DND-41 (cell line): ENCODE results near the gene GSE1.

ENCODE experiments used
- ATAC-seq: fragments of 200-7000 bp; cut with Tn5 transposase; 3 replicates; pipeline ENCODE4 v1.9.1; 2021; ENCODE audit warnings: low read depth; ENCODE audit not compliant: insufficient read depth
- DNase-seq: peaks from one replicate; pipeline ENCODE4 v3.0.0-alpha.2; 2020
- H2AFZ ChIP-seq: 2 replicates; pipeline ENCODE4 v1.6.0; 2012; ENCODE audit warnings: low read depth, low read length
- H3K27ac ChIP-seq: 2 replicates; pipeline ENCODE4 v1.5.1; 2012; ENCODE audit warnings: low read length, inconsistent platforms
- H3K27me3 ChIP-seq: fragments of 200-600 bp; sonication (generic); 2 replicates; pipeline ENCODE4 v1.6.0; 2012; ENCODE audit warnings: low read length, mild to moderate bottlenecking, inconsistent platforms; ENCODE audit not compliant: insufficient read depth, poor library complexity
- H3K36me3 ChIP-seq: 2 replicates; pipeline ENCODE4 v1.5.1; 2012; ENCODE audit warnings: low read length, inconsistent platforms; ENCODE audit not compliant: insufficient read depth
- H3K4me1 ChIP-seq: 2 replicates; pipeline ENCODE4 v1.5.1; 2012; ENCODE audit warnings: mild to moderate bottlenecking, low read length; ENCODE audit not compliant: insufficient read depth
- H3K4me2 ChIP-seq: 2 replicates; pipeline ENCODE4 v1.6.0; 2012; ENCODE audit warnings: mild to moderate bottlenecking, moderate library complexity, low read length, inconsistent platforms; ENCODE audit not compliant: insufficient read depth
- H3K4me3 ChIP-seq, 2 experiments: fragments of 200-600 bp in 1 of 2; shearing (Covaris generic) in 1 of 2; 2 replicates each; pipeline ENCODE4 v1.5.1; 2012 to 2016; ENCODE audit warnings: inconsistent platforms in 2 of 2, low read length in 2 of 2, mild to moderate bottlenecking in 2 of 2, low read depth in 1 of 2, moderate library complexity in 1 of 2
- H3K79me2 ChIP-seq: 2 replicates; pipeline ENCODE4 v1.6.0; 2012; ENCODE audit warnings: low read length, inconsistent platforms; ENCODE audit not compliant: insufficient read depth
- H3K9ac ChIP-seq: 2 replicates; pipeline ENCODE4 v1.6.0; 2012; ENCODE audit warnings: low read depth, mild to moderate bottlenecking, inconsistent platforms, low read length, moderate library complexity
- H3K9me3 ChIP-seq: 2 replicates; pipeline ENCODE4 v1.5.1; 2012; ENCODE audit warnings: low read length, moderate library complexity, mild to moderate bottlenecking, inconsistent platforms; ENCODE audit not compliant: insufficient read depth, severe bottlenecking
- H4K20me1 ChIP-seq: 2 replicates; pipeline ENCODE4 v1.6.0; 2012; ENCODE audit warnings: low read length; ENCODE audit not compliant: insufficient read depth
- CTCF ChIP-seq: IDR thresholded peaks from 2 replicates; pipeline ENCODE4 v1.5.1; 2012; ENCODE audit warnings: borderline replicate concordance, low read length, moderate library complexity, mild to moderate bottlenecking; ENCODE audit not compliant: poor library complexity, severe bottlenecking; ENCODE audit errors: extremely low read depth
- EZH2 ChIP-seq: IDR thresholded peaks from 3 replicates; pipeline ENCODE4 v1.6.1; 2012; ENCODE audit warnings: borderline replicate concordance, low read depth, mild to moderate bottlenecking, moderate library complexity, low read length, inconsistent platforms; ENCODE audit not compliant: severe bottlenecking

GSE1 gene

GRCh38 chr16:85674418-85674755, 61.3 kb downstream of the GSE1 start:
- Histone ChIP-seq H3K4me1 (no peaks in the 10 kb centered on the region), H3K79me2 (peaks cover 3% of the 10 kb centered on the region; the same call in 1 of the 2 replicates), H3K9me3 (no peaks in the 10 kb centered on the region), H3K9ac (no peak overlapping the region), H3K4me3 (no peak overlapping the region), H3K27ac (no peak overlapping the region), H2AFZ (no peak overlapping the region), H3K27me3 (no peaks in the 10 kb centered on the region), H3K4me2 (no peak overlapping the region), H4K20me1 (peaks cover 38% of the 10 kb centered on the region), H3K36me3 (peaks cover 99% of the 10 kb centered on the region)
- ATAC-seq (no peak), DNase-seq (no peak)
- no peak for TF ChIP-seq CTCF

- no peak overlapping the region for H3K4me3 ChIP-seq
- peaks cover 98% of the 10 kb centered on the region for H3K36me3 ChIP-seq
- H3K27ac ChIP-seq: no peak overlapping the region
- no peak overlapping the region for H3K4me2 ChIP-seq
- H3K9ac ChIP-seq: no peak overlapping the region
- DNase-seq (no peak), ATAC-seq (no peak)
- no peaks in the 10 kb centered on the region for H3K27me3 ChIP-seq
- H2AFZ ChIP-seq: no peak overlapping the region
- H3K79me2 ChIP-seq: no peaks in the 10 kb centered on the region
- TF ChIP-seq CTCF (no peak), EZH2 (no peak)
- no peaks in the 10 kb centered on the region for H3K9me3 ChIP-seq
- H3K4me1 ChIP-seq: no peaks in the 10 kb centered on the region
- H4K20me1 ChIP-seq: peaks cover 34% of the 10 kb centered on the region
These were observed 61.7 kb downstream of the GSE1 start for GRCh38 chr16:85674828-85675227.

- Histone ChIP-seq H4K20me1 (peaks cover 36% of the 10 kb centered on the region), H3K27me3 (no peaks in the 10 kb centered on the region), H3K36me3 (peaks cover 98% of the 10 kb centered on the region), H3K9me3 (no peaks in the 10 kb centered on the region), H3K4me1 (no peaks in the 10 kb centered on the region), H3K4me3 (no peak overlapping the region), H3K79me2 (no peaks in the 10 kb centered on the region), H2AFZ (no peak overlapping the region), H3K4me2 (no peak overlapping the region), H3K27ac (no peak overlapping the region), H3K9ac (no peak overlapping the region)
- TF ChIP-seq EZH2 (no peak), CTCF (peak; percentile 41)
- ATAC-seq (0 out of 3 replicates have a peak, but pooled peaks have one; percentile 25), DNase-seq (no peak)
These were observed 62.2 kb downstream of the GSE1 start for GRCh38 chr16:85675251-85675874.
